KBM-7 (cell line): ENCODE results near the gene CAP2.

Experiments
- DNase-seq: peaks from one replicate; pipeline ENCODE4 v3.0.0-alpha.2; 2015
- in situ Hi-C: fragments of 300-500 bp; cut with MboI; formaldehyde crosslinking; loops from 2 replicates; pipeline ENCODE4 v1.14.3; 2020; ENCODE audit warnings: low sequenced_read_pairs, low pct_unique_long_range_greater_than_20kb, mixed read lengths

CAP2 gene

GRCh38 chr6:17490724-17491123, 97.3 kb downstream of the CAP2 start:
- no peak for DNase-seq
- in situ Hi-C loops = no loop called here

GRCh38 chr6:17491416-17492142, 98.2 kb downstream of the CAP2 start:
- no peak for DNase-seq
- in situ Hi-C loops = no loop called here

GRCh38 chr6:17492350-17492749, 99.0 kb downstream of the CAP2 start:
- no peak for DNase-seq
- in situ Hi-C loops = no loop called here

GRCh38 chr6:17493286-17493685, 99.9 kb downstream of the CAP2 start:
- in situ Hi-C loops = no loop called here

GRCh38 chr6:17494177-17494576, 100.8 kb downstream of the CAP2 start:
- in situ Hi-C loops = no loop called here
- DNase-seq = no peak

More at GRCh38 chr6:17493286-17493685, 99.9 kb downstream of the CAP2 start:
- DNase-seq = no peak

GRCh38 chr6:17494919-17495318, 101.5 kb downstream of the CAP2 start:
- in situ Hi-C loops = no loop called here
- DNase-seq = no peak

- in situ Hi-C loops = no loop called here
- no peak for DNase-seq
These were observed 104.2 kb downstream of the CAP2 start for GRCh38 chr6:17497535-17498095.

GRCh38 chr6:17501442-17501841, 108.0 kb downstream of the CAP2 start:
- DNase-seq = no peak
- in situ Hi-C loops = no loop called here

- in situ Hi-C loops = no loop called here
- no peak for DNase-seq
These were observed 108.7 kb downstream of the CAP2 start for GRCh38 chr6:17501982-17502704.

- DNase-seq = no peak
- in situ Hi-C loops = no loop called here
These were observed 109.7 kb downstream of the CAP2 start for GRCh38 chr6:17503051-17503450.

- DNase-seq = no peak
- in situ Hi-C loops = no loop called here
These were observed 110.6 kb downstream of the CAP2 start for GRCh38 chr6:17504005-17504404.

GRCh38 chr6:17505062-17505476, 111.7 kb downstream of the CAP2 start:
- in situ Hi-C loops = no loop called here
- peak; percentile 5 for DNase-seq

- in situ Hi-C loops = no loop called here
- DNase-seq = no peak
These were observed 112.4 kb downstream of the CAP2 start for GRCh38 chr6:17505767-17506280.

- in situ Hi-C loops = no loop called here
These were observed 113.1 kb downstream of the CAP2 start for GRCh38 chr6:17506531-17506930.

GRCh38 chr6:17506962-17507361, 113.6 kb downstream of the CAP2 start:
- no peak for DNase-seq
- in situ Hi-C loops = no loop called here

More at GRCh38 chr6:17506531-17506930, 113.1 kb downstream of the CAP2 start:
- DNase-seq = no peak

- no peak for DNase-seq
- in situ Hi-C loops = no loop called here
These were observed 117.7 kb downstream of the CAP2 start for GRCh38 chr6:17511084-17511483.

GRCh38 chr6:17511580-17511979, 118.2 kb downstream of the CAP2 start:
- in situ Hi-C loops = no loop called here

GRCh38 chr6:17519120-17519519, 125.7 kb downstream of the CAP2 start:
- DNase-seq = no peak
- in situ Hi-C loops = no loop called here

More at GRCh38 chr6:17511580-17511979, 118.2 kb downstream of the CAP2 start:
- no peak for DNase-seq

GRCh38 chr6:17525637-17526036, 132.2 kb downstream of the CAP2 start:
- DNase-seq = no peak
- in situ Hi-C loops = no loop called here

GRCh38 chr6:17527076-17527475, 133.7 kb downstream of the CAP2 start:
- DNase-seq = no peak

More at GRCh38 chr6:17527076-17527475, 133.7 kb downstream of the CAP2 start:
- in situ Hi-C loops = no loop called here
